K562 (cell line): ENCODE data around the gene COMP.

Experiments
- CTCF ChIP-seq, 3 experiments: IDR thresholded peaks in 2 of 3; conservative IDR thresholded peaks in 1 of 3; 2 replicates each; pipeline ENCODE4 v1.5.1; 2011 to 2012; ENCODE audit warnings: low read length in 3 of 3, mild to moderate bottlenecking in 3 of 3, control low read depth in 2 of 3, improper control_type of control experiment in 1 of 3, inconsistent platforms in 1 of 3, low read depth in 1 of 3, mixed read lengths in 1 of 3, moderate library complexity in 1 of 3; ENCODE audit not compliant: insufficient read depth in 2 of 3
- PBX2 ChIP-seq, 2 experiments: IDR thresholded peaks in 1 of 2; conservative IDR thresholded peaks in 1 of 2; 2 replicates each; pipeline ENCODE4 v1.6.1; 2016; ENCODE audit warnings: low read depth in 2 of 2, mild to moderate bottlenecking in 1 of 2, missing compliant biosample characterization in 1 of 2, missing genetic modification characterization in 1 of 2, moderate library complexity in 1 of 2
- STAG1 ChIP-seq: sonication (generic); formaldehyde crosslinking; IDR thresholded peaks from 2 replicates; pipeline ENCODE4 v1.5.0; 2020; ENCODE audit warnings: missing genetic modification reagents, borderline replicate concordance

GRCh38 chr19:18800079-18800478 lies 9.0 kb upstream of the COMP start:
- TF ChIP-seq STAG1 (no peak), PBX2 (CRISPR knock-in tag; IDR thresholded peaks at IDR 0.05; ENCODE audit: low read depth) (no peak), PBX2 (tag; conservative IDR thresholded peaks at IDR 0.05; ENCODE audit: low read depth) (no peak), CTCF (IDR thresholded peaks at IDR 0.05 in 2 of 3, conservative IDR thresholded peaks at IDR 0.05 in 1 of 3; ENCODE audit: insufficient read depth in 2 of 3, low read depth in 1 of 3, low read length in 3 of 3) (no peak)
